GM23338 (cell line): ENCODE measurements around the gene PHC2.

Experiments
- CREB1 ChIP-seq: fragments of 250-450 bp; sonication (Bioruptor Pico); IDR thresholded peaks from 2 replicates; pipeline ENCODE4 v1.5.0; 2020; ENCODE audit warnings: low read depth, mild to moderate bottlenecking, moderate library complexity
- CTCF ChIP-seq, 2 experiments: fragments of 200-600 bp in 1 of 2; sonication (generic) in 1 of 2; conservative IDR thresholded peaks; 2 replicates each; pipeline versions ENCODE4 v1.5.1 to v1.6.1; 2016 to 2017; ENCODE audit warnings: antibody characterized with exemption in 2 of 2, low read depth in 2 of 2, mild to moderate bottlenecking in 2 of 2, moderate library complexity in 1 of 2
- ETS1 ChIP-seq: IDR thresholded peaks from 2 replicates; pipeline ENCODE4 v1.6.1; 2016; ENCODE audit warnings: antibody characterized with exemption
- EZH2 ChIP-seq: fragments of 200-600 bp; sonication (generic); IDR thresholded peaks from one replicate; pipeline ENCODE4 v1.8.0; 2017; ENCODE audit warnings: antibody characterized with exemption, mild to moderate bottlenecking, low read depth; ENCODE audit not compliant: unreplicated experiment
- EZH2phosphoT487 ChIP-seq: fragments of 200-600 bp; sonication (generic); IDR thresholded peaks from one replicate; pipeline ENCODE4 v1.8.1; 2018; ENCODE audit warnings: antibody characterized with exemption; ENCODE audit not compliant: unreplicated experiment
- JUNB ChIP-seq: IDR thresholded peaks from one replicate; pipeline ENCODE4 v1.6.1; 2016; ENCODE audit warnings: antibody characterized with exemption; ENCODE audit not compliant: unreplicated experiment
- POLR2AphosphoS5 ChIP-seq: IDR thresholded peaks from 2 replicates; pipeline ENCODE4 v1.6.1; 2016; ENCODE audit warnings: antibody characterized with exemption, low read depth
- STAT1 ChIP-seq: IDR thresholded peaks from one replicate; pipeline ENCODE4 v1.6.1; 2016; ENCODE audit warnings: antibody characterized with exemption; ENCODE audit not compliant: unreplicated experiment
- ZNF114 ChIP-seq: fragments of 250-450 bp; sonication (Bioruptor Pico); IDR thresholded peaks from 2 replicates; pipeline ENCODE4 v1.5.0; 2020; ENCODE audit warnings: mild to moderate bottlenecking, moderate library complexity
- ZNF331 ChIP-seq: fragments of 250-450 bp; sonication (Bioruptor Pico); IDR thresholded peaks from 2 replicates; pipeline ENCODE4 v1.5.0; 2020; ENCODE audit warnings: low read depth, mild to moderate bottlenecking, moderate library complexity
- TF ChIP-seq, protein P1 (sequence below): IDR thresholded peaks from one replicate; pipeline ENCODE4 v1.6.1; 2018; ENCODE audit warnings: antibody characterized with exemption; ENCODE audit not compliant: unreplicated experiment

- no peak for TF ChIP-seq CTCF (conservative IDR thresholded peaks at IDR 0.05; ENCODE audit: low read depth in 2 of 2)
- TF ChIP-seq EZH2 = no peak
- TF ChIP-seq POLR2AphosphoS5 = no peak
- no peak for TF ChIP-seq ZNF114 (CRISPR knock-in tag)
- no peak for TF ChIP-seq EZH2phosphoT487
- TF ChIP-seq ETS1 = no peak
- TF ChIP-seq, protein P1, sequence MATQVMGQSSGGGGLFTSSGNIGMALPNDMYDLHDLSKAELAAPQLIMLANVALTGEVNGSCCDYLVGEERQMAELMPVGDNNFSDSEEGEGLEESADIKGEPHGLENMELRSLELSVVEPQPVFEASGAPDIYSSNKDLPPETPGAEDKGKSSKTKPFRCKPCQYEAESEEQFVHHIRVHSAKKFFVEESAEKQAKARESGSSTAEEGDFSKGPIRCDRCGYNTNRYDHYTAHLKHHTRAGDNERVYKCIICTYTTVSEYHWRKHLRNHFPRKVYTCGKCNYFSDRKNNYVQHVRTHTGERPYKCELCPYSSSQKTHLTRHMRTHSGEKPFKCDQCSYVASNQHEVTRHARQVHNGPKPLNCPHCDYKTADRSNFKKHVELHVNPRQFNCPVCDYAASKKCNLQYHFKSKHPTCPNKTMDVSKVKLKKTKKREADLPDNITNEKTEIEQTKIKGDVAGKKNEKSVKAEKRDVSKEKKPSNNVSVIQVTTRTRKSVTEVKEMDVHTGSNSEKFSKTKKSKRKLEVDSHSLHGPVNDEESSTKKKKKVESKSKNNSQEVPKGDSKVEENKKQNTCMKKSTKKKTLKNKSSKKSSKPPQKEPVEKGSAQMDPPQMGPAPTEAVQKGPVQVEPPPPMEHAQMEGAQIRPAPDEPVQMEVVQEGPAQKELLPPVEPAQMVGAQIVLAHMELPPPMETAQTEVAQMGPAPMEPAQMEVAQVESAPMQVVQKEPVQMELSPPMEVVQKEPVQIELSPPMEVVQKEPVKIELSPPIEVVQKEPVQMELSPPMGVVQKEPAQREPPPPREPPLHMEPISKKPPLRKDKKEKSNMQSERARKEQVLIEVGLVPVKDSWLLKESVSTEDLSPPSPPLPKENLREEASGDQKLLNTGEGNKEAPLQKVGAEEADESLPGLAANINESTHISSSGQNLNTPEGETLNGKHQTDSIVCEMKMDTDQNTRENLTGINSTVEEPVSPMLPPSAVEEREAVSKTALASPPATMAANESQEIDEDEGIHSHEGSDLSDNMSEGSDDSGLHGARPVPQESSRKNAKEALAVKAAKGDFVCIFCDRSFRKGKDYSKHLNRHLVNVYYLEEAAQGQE = no peak
- TF ChIP-seq CREB1 (CRISPR knock-in tag) = no peak
- TF ChIP-seq ZNF331 (CRISPR knock-in tag) = no peak
- TF ChIP-seq STAT1 = no peak
- no peak for TF ChIP-seq JUNB
Measured at GRCh38 chr1:33471416-33471815, 40.5 kb upstream of the PHC2 start.
